ENCODE data around the gene MXD3.
"Not testable (repeated sequence)": the region's sequence is repeated elsewhere in the genome, so short reads cannot be mapped to it uniquely, and the experiment has no call there.

Gene MXD3

GRCh38 chr5:177343777-177344176 is 32.1 kb upstream of the MXD3 start:
- no peak for DNase-seq (ENCODE audit: low read depth)

GRCh38 chr5:177343000-177343399 is 31.3 kb upstream of the MXD3 start:
- DNase-seq (ENCODE audit: low read depth), result not testable (repeated sequence)

DNA sequence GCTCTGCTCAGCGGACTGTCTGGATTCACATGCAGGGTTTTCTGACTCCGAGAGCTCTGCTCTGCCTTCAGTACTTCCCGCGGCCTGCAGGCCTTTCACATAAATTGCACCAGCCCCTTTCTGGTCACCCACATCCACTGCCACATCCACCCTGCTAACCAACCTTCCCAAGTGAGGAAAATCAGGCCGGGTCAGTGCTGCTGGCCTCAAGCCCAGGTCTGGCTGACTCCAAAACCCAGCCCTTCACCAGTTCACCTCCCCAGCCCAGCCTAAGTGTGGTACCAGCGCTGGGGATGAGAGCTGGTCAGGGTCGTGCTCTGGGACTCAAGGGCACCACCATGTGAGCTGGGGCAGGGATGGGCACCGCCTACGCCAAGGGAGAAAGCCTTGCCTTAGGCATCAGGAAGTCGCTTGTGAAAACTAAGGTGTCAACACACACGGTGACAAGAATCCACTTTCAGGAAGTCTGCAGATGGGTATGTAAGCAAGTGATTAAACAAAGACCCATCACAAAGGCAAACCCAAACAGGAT is 27.5 kb upstream of the MXD3 start:
- no peak for DNase-seq (ENCODE audit: low read depth)

- no peak for DNase-seq (ENCODE audit: low read depth)
These were observed 26.8 kb upstream of the MXD3 start for GRCh38 chr5:177338251-177339106.

DNA sequence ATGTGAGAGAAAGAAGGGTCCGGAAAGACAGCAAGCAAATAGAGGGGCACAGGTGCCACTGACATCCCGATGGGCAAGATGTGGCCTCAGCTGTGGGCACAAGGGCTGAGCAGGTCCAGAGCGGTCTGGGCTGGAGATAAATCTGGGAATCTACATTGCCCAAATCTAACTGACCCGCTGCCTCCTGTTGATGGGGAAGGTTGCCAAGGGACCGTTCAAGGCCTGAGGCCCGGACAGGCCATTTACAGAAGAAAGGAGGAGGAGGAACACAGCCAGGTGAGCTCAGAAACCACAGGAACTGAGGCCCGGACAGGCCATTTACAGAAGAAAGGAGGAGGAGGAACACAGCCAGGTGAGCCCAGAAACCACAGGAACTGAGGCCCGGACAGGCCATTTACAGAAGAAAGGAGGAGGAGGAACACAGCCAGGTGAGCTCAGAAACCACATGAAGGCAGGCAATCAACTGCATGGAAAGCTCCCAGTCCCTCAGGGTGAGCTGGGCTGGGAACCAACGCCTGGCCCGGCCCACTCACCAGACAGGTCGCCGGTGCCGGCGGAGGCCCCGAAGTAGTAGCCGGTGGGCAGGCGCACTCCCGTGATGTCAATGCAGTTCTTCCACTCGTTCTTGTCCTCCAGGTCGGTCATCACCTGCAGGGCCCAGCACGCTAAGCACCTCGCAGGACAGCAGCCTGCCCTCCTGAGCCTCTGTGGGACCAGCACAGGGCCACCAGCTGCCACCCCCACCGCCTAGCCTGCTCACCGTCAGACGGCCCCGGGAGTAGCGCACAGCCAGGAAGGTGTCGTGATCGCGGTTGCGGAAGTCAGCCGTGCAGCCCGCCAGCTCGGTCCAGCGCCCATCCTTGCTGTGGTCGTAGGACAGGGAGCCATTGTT is 25.2 kb upstream of the MXD3 start:
- DNase-seq (ENCODE audit: low read depth), result no peak

- DNase-seq (ENCODE audit: low read depth), result no peak
These were observed 24.4 kb upstream of the MXD3 start for GRCh38 chr5:177336112-177336511.

- DNase-seq (ENCODE audit: low read depth), result no peak
These were observed 24.0 kb upstream of the MXD3 start for GRCh38 chr5:177335701-177336065.

DNA sequence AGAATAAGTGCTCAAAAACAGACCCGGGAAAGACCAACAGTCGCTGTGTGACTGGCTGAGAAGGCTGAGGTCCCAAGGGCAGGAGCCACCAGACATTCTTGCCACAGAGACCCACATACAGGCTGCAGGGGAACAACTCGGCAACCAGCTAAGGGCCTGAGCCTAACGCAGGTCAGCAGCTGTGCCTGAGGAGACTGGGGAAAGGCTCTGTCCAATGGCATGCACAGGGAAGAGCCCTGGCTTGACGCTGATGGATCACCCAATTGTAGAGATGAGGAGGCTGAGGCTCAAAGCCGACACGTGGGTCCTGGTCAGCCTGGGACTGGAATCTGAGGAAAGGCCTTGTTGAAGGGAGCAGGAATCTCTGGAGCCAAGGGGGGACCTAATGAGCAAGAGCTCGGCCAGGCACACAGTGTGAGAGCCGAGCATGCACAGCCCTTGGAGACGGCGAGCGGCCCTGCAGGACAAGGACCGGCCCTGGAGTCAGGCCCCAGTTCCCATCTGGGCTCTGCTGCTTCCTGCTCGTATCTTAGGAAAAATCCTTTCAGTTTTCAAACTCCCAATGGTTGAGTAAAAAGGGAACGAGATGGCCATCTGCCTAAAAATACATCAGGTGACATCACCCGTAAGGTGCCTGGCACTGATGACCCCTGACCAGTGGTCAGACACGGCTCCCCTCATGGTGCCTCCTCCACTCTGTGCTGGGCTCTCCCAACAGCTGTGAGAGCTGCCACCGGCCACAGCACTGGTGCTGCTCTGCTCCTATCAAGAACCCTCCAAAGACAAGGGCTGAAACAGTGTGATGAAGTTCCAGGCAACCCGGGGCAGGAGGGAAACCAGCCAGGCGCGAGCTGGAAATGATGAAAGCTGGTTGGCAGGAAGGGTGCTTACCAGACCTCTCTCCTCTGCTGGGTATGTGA is 23.3 kb upstream of the MXD3 start:
- no peak for DNase-seq (ENCODE audit: low read depth)

DNA sequence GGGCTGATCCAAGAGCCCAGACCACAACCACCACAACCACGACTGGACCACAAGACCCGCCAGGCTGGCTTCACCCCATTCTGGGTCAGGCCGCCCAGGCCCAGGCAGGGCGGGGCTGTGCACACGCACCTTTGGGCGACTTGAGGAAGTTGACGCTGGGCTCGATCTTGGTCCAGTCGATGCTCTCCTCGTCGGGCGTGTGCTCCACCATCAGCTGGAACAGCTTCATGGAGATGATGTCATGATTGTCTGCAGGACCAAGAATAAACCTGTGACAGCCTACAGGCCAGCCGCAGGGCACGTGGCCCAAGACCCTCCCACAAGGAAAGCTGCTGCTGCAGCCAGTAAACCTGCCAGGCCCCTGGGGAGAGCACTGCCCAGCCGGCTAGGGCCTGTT is 22.5 kb upstream of the MXD3 start:
- no peak for DNase-seq (ENCODE audit: low read depth)

DNA sequence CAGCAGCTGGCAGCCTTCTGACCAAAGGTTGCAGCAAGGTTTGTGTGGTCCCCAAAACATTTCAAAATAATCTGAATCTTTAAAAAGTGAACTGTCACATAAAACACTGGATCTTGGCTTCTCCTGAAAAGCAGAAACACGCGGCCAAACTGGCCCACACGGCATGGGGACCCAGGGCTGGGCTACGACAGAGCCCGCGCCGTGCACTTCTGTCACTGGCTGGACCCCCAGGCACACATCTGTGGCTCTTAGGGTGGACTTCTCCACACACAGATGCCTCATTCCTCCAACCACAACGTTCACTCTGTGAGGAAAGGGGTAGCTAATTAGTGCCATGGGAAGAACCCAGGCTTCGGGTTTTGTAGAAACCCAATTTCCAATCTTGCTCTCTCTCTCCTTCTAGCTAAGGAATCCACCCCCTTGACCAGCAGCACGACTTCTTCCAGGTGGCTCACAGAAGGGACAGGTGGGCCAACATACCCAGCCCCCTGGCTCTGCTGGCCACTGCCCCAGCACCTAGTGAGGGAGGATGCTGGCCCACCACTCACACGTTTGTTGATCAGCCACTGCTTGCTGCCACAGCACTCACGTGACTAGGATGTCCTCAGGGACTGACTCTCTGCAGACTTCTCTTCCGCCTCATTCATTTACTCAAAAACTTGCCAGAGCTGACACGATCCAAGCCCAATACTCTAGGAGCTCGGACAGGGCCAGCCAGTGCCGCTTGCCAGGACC is 21.9 kb upstream of the MXD3 start:
- no peak for DNase-seq (ENCODE audit: low read depth)

GRCh38 chr5:177332896-177333260 is 21.2 kb upstream of the MXD3 start:
- DNase-seq (ENCODE audit: low read depth), result no peak

GRCh38 chr5:177332031-177332895 is 20.6 kb upstream of the MXD3 start:
- DNase-seq (ENCODE audit: low read depth), result no peak

- no peak for DNase-seq (ENCODE audit: low read depth)
These were observed 19.5 kb upstream of the MXD3 start for GRCh38 chr5:177330991-177331842.

- DNase-seq (ENCODE audit: low read depth), result no peak
These were observed 18.2 kb upstream of the MXD3 start for GRCh38 chr5:177329883-177330282.

- no peak for DNase-seq (ENCODE audit: low read depth)
These were observed 17.0 kb upstream of the MXD3 start for GRCh38 chr5:177328545-177329231.

DNA sequence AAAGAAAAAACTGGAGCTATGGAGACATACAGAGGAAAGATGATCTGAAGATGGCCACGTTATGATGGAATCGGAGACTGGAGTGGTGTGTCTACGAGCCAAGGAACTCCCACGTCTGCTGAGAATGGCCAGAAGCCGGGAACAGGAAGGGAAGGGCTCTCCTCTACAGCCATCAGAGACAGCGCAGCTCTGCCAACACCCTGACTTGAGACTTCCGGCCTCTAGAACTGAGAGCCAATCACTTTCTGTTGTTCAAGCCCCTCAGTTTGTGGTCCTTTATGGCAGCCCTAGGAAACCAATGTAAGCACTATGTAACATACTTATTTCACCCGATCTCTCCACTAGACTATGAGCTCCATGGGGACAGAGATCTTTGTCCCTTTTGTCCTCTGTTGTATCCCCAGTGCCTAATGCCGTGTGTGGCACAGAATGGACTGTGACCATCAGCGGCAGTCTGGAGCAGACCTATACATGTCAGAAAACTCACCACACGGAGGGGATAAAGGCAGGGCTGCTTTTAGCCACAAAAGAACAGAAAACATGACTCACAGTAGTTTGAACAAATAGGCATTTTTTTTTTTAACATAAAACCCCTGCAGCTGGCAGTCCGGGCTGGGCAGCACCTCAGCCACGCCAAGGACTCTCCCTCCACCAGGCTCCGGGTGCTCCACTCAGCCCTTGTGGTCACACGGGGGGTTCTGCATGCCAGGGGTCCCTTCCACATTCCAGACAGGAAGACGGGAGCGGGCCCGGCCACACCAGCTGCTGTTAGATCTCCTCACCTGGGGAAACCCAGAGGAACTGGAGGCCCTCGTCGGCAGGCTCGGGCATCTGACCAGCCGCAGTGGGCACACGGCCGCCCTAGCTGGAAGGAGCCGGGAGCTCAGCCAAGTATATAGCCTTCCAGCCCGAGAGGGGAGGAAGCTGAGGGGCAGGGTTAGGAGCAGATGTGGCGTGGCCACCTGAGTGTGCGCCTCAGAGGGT is 16.1 kb upstream of the MXD3 start:
- no peak for DNase-seq (ENCODE audit: low read depth)

GRCh38 chr5:177325868-177326381 is 14.2 kb upstream of the MXD3 start:
- no peak for DNase-seq (ENCODE audit: low read depth)
